HCT116 (cell line): Measurements from ENCODE around the gene CD83. TPM values are rescaled to one million over a fixed set of nuclear protein-coding genes. Genes with fewer than 3 reads are reported as not detected.

Experiments
- ATAC-seq: fragments of 200-7000 bp; cut with Tn5 transposase; 2 replicates; pipeline ENCODE4 v1.9.1; 2020; ENCODE audit warnings: mild to moderate bottlenecking, moderate library complexity
- BruUV-seq: library from RNA; stranded (reverse); fragments of 400-500 nt; replicated peaks from 2 replicates; lab custom pipeline; 2021; lab: Mats Ljungman, UMichigan
- CTCF ChIA-PET: fragments of 300-600 bp; sonication (Branson Sonifier 250); formaldehyde crosslinking; loops from one replicate; lab custom pipeline; 2021; ENCODE audit warnings: antibody characterized with exemption; lab: Charles Lee
- POLR2A ChIA-PET: fragments of 300-600, 350-600 bp; sonication (Branson Sonifier 250); formaldehyde crosslinking; loops from one replicate; lab custom pipeline; 2021; ENCODE audit warnings: antibody characterized with exemption; lab: Charles Lee
- RAD21 ChIA-PET, 2 experiments: fragments of 300-600 bp; sonication (Branson Sonifier 250); formaldehyde crosslinking; loops; one replicate each; lab custom pipeline; 2023; ENCODE audit warnings: low total read pairs in 2 of 2; ENCODE audit not compliant: uncharacterized antibody in 2 of 2, unreplicated experiment in 2 of 2, low non-redundant PET in 1 of 2; lab: Charles Lee
- DNase-seq: peaks from one replicate; pipeline ENCODE4 v3.0.0-alpha.2; 2010; ENCODE audit warnings: low read depth, low spot score
- H2AFZ ChIP-seq: fragments of 200-600 bp; shearing (Covaris generic), sonication (generic); 2 replicates; pipeline ENCODE4 v1.6.1; 2017; ENCODE audit warnings: low read depth, mixed run types, mixed read lengths, antibody characterized with exemption, low read length; ENCODE audit not compliant: poor library complexity, severe bottlenecking
- H3K27ac ChIP-seq: 2 replicates; pipeline ENCODE4 v1.5.1; 2012; ENCODE audit warnings: low read depth, low read length
- H3K27me3 ChIP-seq: fragments of 200-600 bp; sonication (generic); 2 replicates; pipeline ENCODE4 v1.6.1; 2016; ENCODE audit warnings: mixed run types, low read length, mixed read lengths; ENCODE audit not compliant: insufficient read depth
- H3K36me3 ChIP-seq, 2 experiments: fragments of 200-500 bp in 1 of 2; fragments of 200-600 bp in 1 of 2; sonication (Bioruptor generic) in 1 of 2; sonication (generic) in 1 of 2; 2 replicates each; pipeline versions ENCODE4 v1.5.1 to v1.6.1; 2014 to 2016; ENCODE audit warnings: low read length in 2 of 2, inconsistent platforms in 1 of 2, mixed read lengths in 1 of 2, mixed run types in 1 of 2; ENCODE audit not compliant: insufficient read depth in 2 of 2, control insufficient read depth in 1 of 2
- H3K4me1 ChIP-seq, 2 experiments: fragments of 200-600 bp in 1 of 2; sonication (generic) in 1 of 2; 2 replicates each; pipeline versions ENCODE4 v1.5.1 to v1.6.1; 2012 to 2017; ENCODE audit warnings: low read length in 2 of 2, inconsistent platforms in 1 of 2, mild to moderate bottlenecking in 1 of 2, mixed read lengths in 1 of 2, mixed run types in 1 of 2, moderate library complexity in 1 of 2; ENCODE audit not compliant: insufficient read depth in 2 of 2, control insufficient read depth in 1 of 2
- H3K4me2 ChIP-seq: fragments of 200-600 bp; sonication (generic); 2 replicates; pipeline ENCODE4 v1.6.1; 2017; ENCODE audit warnings: mixed run types, low read length, mixed read lengths
- H3K4me3 ChIP-seq, 2 experiments: fragments of 200-600 bp in 1 of 2; sonication (generic) in 1 of 2; replicated peaks in 1 of 2; 2 replicates each; pipeline ENCODE4 v1.5.1; 2011 to 2016; ENCODE audit warnings: low read length in 2 of 2, control low read depth in 1 of 2, low read depth in 1 of 2, mild to moderate bottlenecking in 1 of 2, mixed read lengths in 1 of 2, mixed run types in 1 of 2
- H3K79me2 ChIP-seq: fragments of 200-600 bp; sonication (generic); 2 replicates; pipeline ENCODE4 v1.6.1; 2017; ENCODE audit warnings: mild to moderate bottlenecking, mixed run types, low read length, moderate library complexity, mixed read lengths; ENCODE audit not compliant: insufficient read depth
- H3K9ac ChIP-seq: fragments of 200-600 bp; sonication (generic); 2 replicates; pipeline ENCODE4 v1.6.1; 2016; ENCODE audit warnings: low read length, mixed read lengths
- H3K9me2 ChIP-seq: fragments of 200-600 bp; sonication (generic), shearing (Covaris generic); 2 replicates; pipeline ENCODE4 v1.6.1; 2017; ENCODE audit warnings: mixed run types, mild to moderate bottlenecking, moderate library complexity; ENCODE audit not compliant: insufficient read depth
- H3K9me3 ChIP-seq, 2 experiments: fragments of 200-500 bp in 1 of 2; fragments of 200-600 bp in 1 of 2; sonication (Bioruptor generic) in 1 of 2; sonication (generic) in 1 of 2; 2 replicates each; pipeline ENCODE4 v1.6.1; 2014 to 2017; ENCODE audit warnings: low read length in 2 of 2, mixed read lengths in 2 of 2, inconsistent platforms in 1 of 2, low read depth in 1 of 2, mild to moderate bottlenecking in 1 of 2, mixed run types in 1 of 2, moderate library complexity in 1 of 2; ENCODE audit not compliant: control insufficient read depth in 1 of 2, insufficient read depth in 1 of 2
- H4K20me1 ChIP-seq: fragments of 200-600 bp; sonication (generic), shearing (Covaris generic); 2 replicates; pipeline ENCODE4 v1.6.1; 2017; ENCODE audit warnings: mixed run types, mild to moderate bottlenecking, moderate library complexity; ENCODE audit not compliant: insufficient read depth
- ATF3 ChIP-seq: IDR thresholded peaks from 2 replicates; pipeline ENCODE4 v1.6.1; 2012
- CBX3 ChIP-seq: IDR thresholded peaks from 2 replicates; pipeline ENCODE4 v1.6.1; 2012; ENCODE audit warnings: low read depth
- CEBPB ChIP-seq: IDR thresholded peaks from 2 replicates; pipeline ENCODE4 v1.6.1; 2012; ENCODE audit warnings: low read depth
- CTCF ChIP-seq, 3 experiments: fragments of 200-600 bp in 1 of 3; sonication (generic) in 1 of 3; IDR thresholded peaks in 2 of 3; conservative IDR thresholded peaks in 1 of 3; 2 replicates each; pipeline ENCODE4 v1.5.1; 2012 to 2017; ENCODE audit warnings: low read depth in 2 of 3, low read length in 2 of 3, antibody characterized with exemption in 1 of 3, borderline replicate concordance in 1 of 3, control low read depth in 1 of 3, mild to moderate bottlenecking in 1 of 3, mixed read lengths in 1 of 3, mixed run types in 1 of 3, moderate library complexity in 1 of 3; ENCODE audit not compliant: insufficient read depth in 1 of 3
- EGR1 ChIP-seq: IDR thresholded peaks from 2 replicates; pipeline ENCODE4 v1.6.1; 2012; ENCODE audit warnings: low read depth
- ELF1 ChIP-seq: IDR thresholded peaks from 2 replicates; pipeline ENCODE4 v1.6.1; 2012; ENCODE audit warnings: low read depth, borderline replicate concordance
- EZH2 ChIP-seq: fragments of 200-600 bp; sonication (generic); IDR thresholded peaks from 2 replicates; pipeline ENCODE4 v1.6.1; 2017; ENCODE audit warnings: antibody characterized with exemption, mixed run types
- EZH2phosphoT487 ChIP-seq: fragments of 200-600 bp; IDR thresholded peaks from 2 replicates; pipeline ENCODE4 v1.6.1; 2018; ENCODE audit warnings: antibody characterized with exemption, borderline replicate concordance
- FOSL1 ChIP-seq: IDR thresholded peaks from 2 replicates; pipeline ENCODE4 v1.6.1; 2012; ENCODE audit warnings: low read depth
- JUND ChIP-seq: IDR thresholded peaks from 2 replicates; pipeline ENCODE4 v1.6.1; 2012
- POLR2AphosphoS5 ChIP-seq: IDR thresholded peaks from 2 replicates; pipeline ENCODE4 v1.6.1; 2011; ENCODE audit warnings: mild to moderate bottlenecking, low read depth, low read length, moderate library complexity
- RAD21 ChIP-seq: IDR thresholded peaks from 2 replicates; pipeline ENCODE4 v1.6.1; 2012; ENCODE audit warnings: low read depth, mild to moderate bottlenecking
- REST ChIP-seq: IDR thresholded peaks from 2 replicates; pipeline ENCODE4 v1.6.1; 2012; ENCODE audit warnings: low read depth
- SIN3A ChIP-seq: IDR thresholded peaks from 2 replicates; pipeline ENCODE4 v1.6.1; 2012; ENCODE audit warnings: low read depth
- SP1 ChIP-seq: IDR thresholded peaks from 2 replicates; pipeline ENCODE4 v1.6.1; 2012; ENCODE audit warnings: low read depth
- SRF ChIP-seq: IDR thresholded peaks from 2 replicates; pipeline ENCODE4 v1.6.1; 2012; ENCODE audit warnings: low read depth
- TCF7L2 ChIP-seq: IDR thresholded peaks from 2 replicates; pipeline ENCODE4 v1.7.0; 2011; ENCODE audit warnings: borderline replicate concordance, inconsistent platforms; ENCODE audit not compliant: insufficient read depth, insufficient read length; ENCODE audit errors: extremely low read depth
- YY1 ChIP-seq: IDR thresholded peaks from 2 replicates; pipeline ENCODE4 v1.6.1; 2011; ENCODE audit warnings: low read length, low read depth, moderate library complexity, mild to moderate bottlenecking; ENCODE audit not compliant: insufficient replicate concordance; ENCODE audit errors: extremely low read depth
- ZBTB33 ChIP-seq: IDR thresholded peaks from 2 replicates; pipeline ENCODE4 v1.6.1; 2011; ENCODE audit warnings: mild to moderate bottlenecking, low read length, moderate library complexity; ENCODE audit not compliant: insufficient replicate concordance; ENCODE audit errors: extremely low read depth
- ZNF274 ChIP-seq: fragments of 200-500 bp; sonication (Bioruptor generic); IDR thresholded peaks from 2 replicates; pipeline ENCODE4 v1.6.1; 2014; ENCODE audit warnings: mild to moderate bottlenecking, low read depth, low read length, inconsistent platforms
- intact Hi-C: fragments of 100-400 bp; cut with micrococcal nuclease; formaldehyde crosslinking; loops from 2 replicates; pipeline ENCODE4 v1.10.0; 2022
- total RNA-seq: library from RNA; stranded (reverse); gene quantifications from one replicate; pipeline ENCODE4 v1.2.1, GENCODE V29; 2021; ENCODE audit not compliant: unreplicated experiment

The CD83 gene
- total RNA-seq, 1 experiment from 2014 or later, result 6.0 TPM

GRCh38 chr6:14121936-14122344, 4.4 kb downstream of the CD83 start:
- TF ChIP-seq SP1, result no peak
- TF ChIP-seq CEBPB, result no peak
- TF ChIP-seq EZH2phosphoT487, result no peak
- TF ChIP-seq JUND, result no peak
- TF ChIP-seq ZNF274, result no peak
- no peak for TF ChIP-seq TCF7L2
- no peak for TF ChIP-seq POLR2AphosphoS5
- TF ChIP-seq ZBTB33, result no peak
- TF ChIP-seq YY1, result no peak
- no peak for TF ChIP-seq FOSL1
- no peak for TF ChIP-seq ELF1
- TF ChIP-seq ATF3, result no peak
- TF ChIP-seq EGR1, result no peak
- TF ChIP-seq CBX3, result no peak
- no peak for TF ChIP-seq EZH2
- no peak for TF ChIP-seq SIN3A
- TF ChIP-seq SRF, result no peak
- no peak for TF ChIP-seq CTCF (IDR thresholded peaks at IDR 0.05 in 2 of 3, conservative IDR thresholded peaks at IDR 0.05 in 1 of 3; ENCODE audit: borderline replicate concordance in 1 of 3, insufficient read depth in 1 of 3, low read depth in 2 of 3, low read length in 2 of 3)
- TF ChIP-seq REST, result no peak
- no peak for TF ChIP-seq RAD21
- no peak overlapping the region for H3K4me3 ChIP-seq

More at GRCh38 chr6:14121936-14122344, 4.4 kb downstream of the CD83 start:
- BruUV-seq, result no TSS peak
- Histone ChIP-seq H2AFZ (no peak overlapping the region), H3K9me3 (no peaks in the 10 kb centered on the region), H3K9ac (no peak overlapping the region), H3K79me2 (no peaks in the 10 kb centered on the region), H3K36me3 (no peaks in the 10 kb centered on the region), H3K9me2 (no peaks in the 10 kb centered on the region), H3K27me3 (no peaks in the 10 kb centered on the region), H3K4me1 (peaks cover 5 to 13% of the 10 kb centered on the region in 2 experiments; a peak in 3 of 4 replicates), H4K20me1 (no peaks in the 10 kb centered on the region), H3K4me2 (no peak overlapping the region), H3K27ac (no peak overlapping the region)
- ChIA-PET RAD21 (no interaction called here), CTCF (no interaction called here), POLR2A (no interaction called here)
- DNase-seq (no peak), ATAC-seq (no peak)
- intact Hi-C loops, result loop anchor here (10.0 kb wide), 1 partner anchor 1503 kb away; no protein-coding TSS in a partner anchor
